Measurements from ENCODE around the gene MTF1.
A peak's percentile ranks its signal among the peaks of the same experiment; 100 is the strongest.

Gene MTF1

GRCh38 chr1:37831109-37831508 lies 28.3 kb downstream of the MTF1 start:
- TF ChIP-seq CTCF (IDR thresholded peaks at IDR 0.05; ENCODE audit: insufficient read depth, low read length) = no peak
- no peak for TF ChIP-seq GABPA (IDR thresholded peaks at IDR 0.05; ENCODE audit: low read depth)
- no peak for TF ChIP-seq SPI1 (IDR thresholded peaks at IDR 0.05; ENCODE audit: borderline replicate concordance, low read depth)
- TF ChIP-seq POLR2AphosphoS5 (IDR thresholded peaks at IDR 0.05; ENCODE audit: low read depth) = no peak
- no peak for TF ChIP-seq REST (IDR thresholded peaks at IDR 0.05; ENCODE audit: insufficient replicate concordance, low read depth)
- no peak for DNase-seq (ENCODE audit: low read depth in 1 of 2, low spot score in 1 of 2)
- no peak overlapping the region for H3K4me3 ChIP-seq (replicated peaks; ENCODE audit: insufficient read depth, low read length)
- H3K27ac ChIP-seq (replicated peaks) = no peak overlapping the region
- H3K27me3 ChIP-seq (ENCODE audit: insufficient read depth, poor library complexity, severe bottlenecking) = no peaks in the 10 kb centered on the region

- Histone ChIP-seq H3K4me3 (replicated peaks; ENCODE audit: insufficient read depth, low read length) (no peak overlapping the region), H3K27me3 (ENCODE audit: insufficient read depth, poor library complexity, severe bottlenecking) (no peaks in the 10 kb centered on the region), H3K27ac (replicated peaks) (no peak overlapping the region)
- TF ChIP-seq POLR2AphosphoS5 (IDR thresholded peaks at IDR 0.05; ENCODE audit: low read depth) = no peak
- TF ChIP-seq REST (IDR thresholded peaks at IDR 0.05; ENCODE audit: insufficient replicate concordance, low read depth) = no peak
- TF ChIP-seq GABPA (IDR thresholded peaks at IDR 0.05; ENCODE audit: low read depth) = no peak
- TF ChIP-seq CTCF (IDR thresholded peaks at IDR 0.05; ENCODE audit: insufficient read depth, low read length) = no peak
- no peak for TF ChIP-seq SPI1 (IDR thresholded peaks at IDR 0.05; ENCODE audit: borderline replicate concordance, low read depth)
- DNase-seq (ENCODE audit: low read depth in 1 of 2, low spot score in 1 of 2) = no peak
Observed at GRCh38 chr1:37828410-37829074, 30.9 kb downstream of the MTF1 start.

DNA sequence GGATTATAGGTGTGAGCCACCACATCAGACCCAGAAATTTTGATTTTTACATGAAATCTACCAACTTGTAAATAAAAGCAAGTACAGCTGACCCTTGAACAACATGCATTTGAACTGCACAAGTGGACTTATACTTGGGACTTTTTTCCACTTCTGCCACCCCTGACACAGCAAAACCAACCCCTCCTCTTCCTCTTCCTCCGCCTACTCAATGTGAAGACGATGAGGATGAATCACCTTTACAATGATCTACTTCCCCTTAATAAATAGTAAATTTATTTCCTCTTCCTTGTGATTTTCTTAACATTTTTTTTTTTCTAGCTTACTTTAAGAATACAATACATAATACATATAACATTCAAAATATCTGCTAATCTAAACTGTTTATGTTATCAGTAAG lies 33.9 kb downstream of the MTF1 start:
- peak; percentile 28 to 46 for DNase-seq (ENCODE audit: low read depth in 1 of 2, low spot score in 1 of 2)
- H3K4me3 ChIP-seq (replicated peaks; ENCODE audit: insufficient read depth, low read length) = no peak overlapping the region
- H3K27ac ChIP-seq (replicated peaks) = no peak overlapping the region
- TF ChIP-seq REST (IDR thresholded peaks at IDR 0.05; ENCODE audit: insufficient replicate concordance, low read depth) (no peak), SPI1 (IDR thresholded peaks at IDR 0.05; ENCODE audit: borderline replicate concordance, low read depth) (peak; percentile 26; the same call in 1 of the 2 replicates), GABPA (IDR thresholded peaks at IDR 0.05; ENCODE audit: low read depth) (no peak), CTCF (IDR thresholded peaks at IDR 0.05; ENCODE audit: insufficient read depth, low read length) (no peak), POLR2AphosphoS5 (IDR thresholded peaks at IDR 0.05; ENCODE audit: low read depth) (no peak)
- H3K27me3 ChIP-seq (ENCODE audit: insufficient read depth, poor library complexity, severe bottlenecking) = no peaks in the 10 kb centered on the region
